SW 1271 (cell line): Measurements from ENCODE around the gene STK4.
"Not testable (repeated sequence)": the region's sequence is repeated elsewhere in the genome, so short reads cannot be mapped to it uniquely, and the experiment has no call there.

Experiments used
- DNase-seq, 2 experiments: peaks; one replicate each; lab custom pipeline; 2025; lab: John Stamatoyannopoulos, UW

STK4 gene

GRCh38 chr20:45053430-45054351 is 87.4 kb downstream of the STK4 start:
- DNase-seq, result no peak

- DNase-seq, result no peak
Measured at GRCh38 chr20:45055056-45055455, 88.7 kb downstream of the STK4 start.

DNA sequence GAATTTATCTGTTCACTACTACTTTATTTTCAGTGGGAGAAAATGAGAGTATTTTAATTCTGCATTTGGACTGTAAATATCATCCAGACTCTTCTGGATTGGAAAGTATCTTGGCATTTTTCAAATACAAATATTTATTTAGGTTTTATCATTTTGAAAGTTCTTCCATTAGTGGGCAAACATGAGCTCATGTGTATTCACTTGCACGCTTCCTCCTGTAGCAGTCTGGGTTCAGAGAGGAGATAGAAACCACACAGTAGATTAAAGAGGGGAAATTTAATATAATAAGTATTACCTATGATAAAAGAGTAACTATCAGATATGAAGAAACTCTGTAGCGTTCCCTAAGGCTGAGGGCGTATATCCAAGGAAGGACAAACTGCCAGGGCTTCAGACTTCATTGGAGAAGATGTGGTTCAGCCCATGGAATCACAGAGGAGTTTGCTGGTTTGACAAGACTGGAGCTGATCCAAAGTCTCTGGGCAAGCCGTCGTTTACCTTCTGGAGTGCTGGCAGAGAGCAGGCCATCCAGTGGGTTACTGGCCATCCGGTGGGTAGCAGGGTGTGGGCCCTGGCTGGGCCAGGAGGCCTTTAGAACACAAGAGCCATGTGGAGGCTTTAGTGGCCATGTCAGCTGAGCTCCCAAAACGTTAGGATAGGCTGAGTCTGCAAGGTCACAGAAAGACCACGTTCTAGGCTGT is 90.3 kb downstream of the STK4 start:
- DNase-seq, result no peak

- DNase-seq, result no peak
Measured at GRCh38 chr20:45058168-45058850, 92.0 kb downstream of the STK4 start.

DNA sequence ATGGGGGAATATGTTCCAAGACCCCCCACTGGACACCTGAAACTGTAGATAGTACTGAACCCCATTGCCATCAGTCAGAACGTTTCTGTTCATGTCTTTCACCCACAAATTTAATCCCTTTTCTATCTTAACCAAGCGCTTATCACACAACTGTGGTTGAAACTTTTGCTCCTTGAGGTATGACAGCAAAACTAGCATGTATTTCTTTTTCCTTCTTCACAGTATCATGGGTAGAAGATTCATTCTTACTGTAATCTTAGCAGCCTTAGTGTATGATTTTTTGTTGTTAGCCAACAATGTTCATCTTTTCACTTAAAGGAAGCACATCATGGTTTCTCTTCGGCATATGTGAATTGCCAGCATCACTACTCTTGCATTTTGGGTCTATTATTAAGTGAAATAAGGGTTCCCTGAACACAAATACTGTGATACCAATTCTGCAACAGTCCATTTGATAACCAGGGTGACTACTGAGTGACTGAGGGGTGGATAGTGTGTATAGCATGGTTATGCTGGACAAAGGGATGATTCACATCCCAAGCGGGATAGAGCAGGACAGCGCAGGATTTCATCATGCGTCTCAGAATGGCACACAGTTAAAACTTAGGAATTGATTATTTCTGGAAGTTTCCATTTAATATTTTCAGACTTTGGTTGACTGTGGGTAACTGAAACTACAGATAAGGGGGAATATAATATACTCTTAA is 92.9 kb downstream of the STK4 start:
- DNase-seq, result no peak

GRCh38 chr20:45060294-45060693 is 94.0 kb downstream of the STK4 start:
- DNase-seq, result no peak

- peak; percentile 88 to 98 for DNase-seq
Measured at GRCh38 chr20:45061244-45061643, 94.9 kb downstream of the STK4 start.

DNA sequence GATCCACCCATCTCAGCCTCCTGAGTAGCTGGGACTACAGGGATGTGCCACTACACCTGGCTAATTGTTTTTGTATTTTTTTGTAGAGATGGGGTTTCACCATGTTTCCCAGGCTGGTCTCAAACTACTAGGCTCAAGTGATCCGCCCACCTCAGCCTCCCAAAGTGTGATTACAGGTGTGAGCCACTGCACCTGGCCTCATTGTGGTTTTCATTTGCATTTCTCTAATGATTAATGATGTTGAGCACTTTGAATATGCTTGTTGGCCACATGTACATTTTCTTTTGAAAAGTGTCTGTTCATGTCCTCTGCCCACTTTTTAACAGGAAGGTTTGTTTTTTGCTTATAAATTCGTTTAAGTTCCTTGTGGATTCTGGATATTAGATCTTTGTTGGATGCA is 96.8 kb downstream of the STK4 start:
- not testable (repeated sequence) for DNase-seq

DNA sequence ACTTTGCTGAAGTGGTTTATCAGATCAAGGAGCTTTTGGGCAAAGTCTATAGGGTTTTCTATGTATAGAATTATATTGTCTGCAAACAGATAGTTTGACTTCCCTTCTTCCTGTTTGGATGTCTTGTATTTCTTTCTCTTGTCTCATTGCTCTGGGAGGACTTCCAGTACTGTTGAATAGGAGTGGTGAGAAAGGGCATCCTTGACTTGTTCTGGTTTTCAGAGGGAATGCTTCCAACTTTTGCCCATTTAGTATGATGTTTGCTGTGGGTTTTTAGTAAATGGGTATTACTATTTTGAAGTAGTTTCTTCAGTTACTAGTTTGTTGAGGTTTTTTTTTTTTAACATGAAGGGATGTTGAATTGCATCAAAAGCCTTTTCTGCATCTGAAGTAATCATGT is 98.5 kb downstream of the STK4 start:
- DNase-seq, result no peak

GRCh38 chr20:45066372-45066771 is 100.1 kb downstream of the STK4 start:
- no peak for DNase-seq

- DNase-seq, result no peak
Measured at GRCh38 chr20:45067087-45067486, 100.8 kb downstream of the STK4 start.

- no peak for DNase-seq
Measured at GRCh38 chr20:45067558-45067957, 101.2 kb downstream of the STK4 start.

DNA sequence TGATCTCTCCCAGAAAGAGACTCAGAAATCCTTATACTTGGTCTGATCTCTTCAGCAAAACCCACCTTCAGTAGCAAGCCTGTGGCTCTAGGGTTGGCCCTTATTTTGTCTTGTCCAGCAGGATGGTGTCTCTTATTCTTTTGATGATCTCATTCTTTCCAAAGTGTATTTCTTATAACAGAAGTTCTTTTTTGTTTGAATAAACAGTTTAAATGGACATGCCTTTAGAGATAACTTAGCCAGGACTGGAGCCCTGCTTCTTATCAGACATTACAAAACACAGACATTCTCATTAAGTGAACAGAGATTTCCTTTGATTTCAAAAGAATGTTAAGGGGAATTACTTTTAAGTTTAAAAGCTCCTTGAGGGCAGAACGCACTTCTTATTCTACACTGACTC is 102.9 kb downstream of the STK4 start:
- no peak for DNase-seq

- no peak for DNase-seq
Measured at GRCh38 chr20:45070932-45071632, 104.8 kb downstream of the STK4 start.

- no peak for DNase-seq
Measured at GRCh38 chr20:45072066-45072465, 105.8 kb downstream of the STK4 start.

GRCh38 chr20:45073221-45073620 is 106.9 kb downstream of the STK4 start:
- no peak for DNase-seq

DNA sequence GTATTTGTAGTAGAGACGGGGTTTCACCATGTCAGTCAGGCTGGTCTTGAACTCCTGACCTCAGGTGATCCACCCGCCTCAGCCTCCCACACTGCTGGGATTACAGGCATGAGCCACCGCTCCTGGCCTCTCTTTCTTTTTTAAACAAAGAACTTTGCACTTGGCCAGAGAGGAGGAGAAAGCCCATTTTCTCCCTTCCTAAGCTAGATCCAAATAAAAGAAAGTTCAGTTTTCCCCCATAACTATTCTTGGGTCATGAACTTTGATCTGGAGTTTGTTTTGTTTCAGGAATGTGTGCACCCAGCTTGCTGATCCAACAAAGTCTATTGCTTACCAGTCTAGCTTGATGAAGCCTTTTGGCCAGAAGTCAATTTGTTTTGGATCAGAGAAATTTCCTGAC is 111.2 kb downstream of the STK4 start:
- no peak for DNase-seq

DNA sequence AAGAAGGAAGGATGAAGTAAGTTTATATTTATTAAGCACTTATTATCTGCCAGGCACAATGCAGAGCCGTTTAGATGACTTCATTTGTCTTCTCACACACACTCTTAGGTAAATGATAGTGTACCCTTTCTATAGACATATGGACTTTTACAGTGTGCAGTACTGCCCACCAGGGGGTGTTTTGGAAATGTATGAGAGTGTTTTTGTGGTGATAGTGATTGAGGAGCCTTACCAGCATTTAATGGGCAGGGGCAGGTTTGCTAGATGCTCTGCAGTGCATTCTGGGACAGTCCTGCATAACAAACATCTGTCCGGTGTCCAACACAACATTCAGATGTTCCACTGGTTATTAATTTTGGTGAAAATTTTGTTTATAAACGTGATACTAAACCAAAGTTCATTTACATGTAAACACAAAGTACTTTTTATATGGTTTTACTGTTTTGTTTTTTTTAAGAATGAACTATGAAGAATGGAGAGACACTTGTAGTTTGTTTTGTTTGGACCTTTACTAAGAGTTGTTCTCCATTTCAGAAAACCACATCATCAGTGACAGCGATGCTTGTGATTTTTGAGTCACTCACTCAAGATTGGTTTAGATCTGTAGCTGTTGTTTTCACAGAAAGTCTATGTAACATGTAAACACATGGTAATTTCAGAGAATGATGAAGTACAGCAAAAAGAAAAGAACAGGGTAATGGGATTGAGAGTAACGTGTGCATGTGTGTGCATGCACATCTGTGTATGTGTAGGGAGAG is 114.7 kb downstream of the STK4 start:
- DNase-seq, result no peak

GRCh38 chr20:45082468-45082867 is 116.2 kb downstream of the STK4 start:
- DNase-seq, result no peak

DNA sequence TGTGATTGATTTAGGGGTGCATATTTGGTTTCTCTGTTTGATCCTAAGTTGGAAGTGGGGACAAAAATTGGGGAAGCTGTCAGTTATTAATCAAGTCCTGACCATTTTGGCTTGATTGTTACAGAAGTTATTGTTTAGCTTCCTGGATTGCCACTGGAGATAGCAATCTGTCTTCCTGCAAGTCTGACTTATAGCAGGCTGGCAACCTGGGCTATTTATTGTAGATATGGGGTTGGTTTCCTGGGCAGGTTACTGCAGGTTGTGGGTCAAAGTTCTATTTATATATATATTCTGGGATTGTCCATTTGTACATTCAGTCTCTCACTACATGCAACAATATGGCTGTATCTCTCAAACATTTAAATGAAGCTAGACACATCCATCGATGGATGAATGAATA is 116.8 kb downstream of the STK4 start:
- DNase-seq, result no peak

GRCh38 chr20:45085289-45085688 is 119.0 kb downstream of the STK4 start:
- DNase-seq, result no peak
